Pulmonary artery endothelial cell (primary cell): ENCODE data around the gene HPCAL4. TPM values are rescaled to one million over a fixed set of nuclear protein-coding genes. Genes with fewer than 3 reads are reported as not detected.

Experiments used
- DNase-seq: peaks from one replicate; pipeline ENCODE4 v3.0.0-alpha.2; 2011; ENCODE audit warnings: low read depth, low spot score
- total RNA-seq: library from RNA; depleted of rRNA; stranded (reverse); fragments of >200 nt; gene quantifications from 2 replicates; pipeline ENCODE4 v1.2.3, GENCODE V29; 2014

The HPCAL4 gene
- total RNA-seq, 1 donor from 2014 or later: not detected

DNA sequence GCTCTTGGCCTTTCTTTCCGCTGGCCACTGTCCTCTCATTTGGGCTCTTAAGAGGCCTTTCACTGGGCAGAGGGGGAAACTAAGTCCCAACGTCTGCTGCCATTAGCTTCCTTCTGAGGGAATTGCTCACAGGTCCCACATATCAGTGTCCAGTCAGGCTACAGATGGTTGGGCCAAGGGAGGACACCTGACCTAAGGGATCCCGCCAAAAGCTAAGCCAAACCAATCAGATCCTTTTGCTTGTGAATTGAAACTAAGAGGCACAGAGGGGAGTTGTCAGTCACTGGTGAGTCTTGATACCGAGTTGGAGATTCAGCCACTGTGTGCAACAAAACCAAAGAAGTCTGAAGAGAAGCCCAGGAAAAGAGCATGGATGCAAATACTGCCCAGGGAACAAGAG lies 13.6 kb downstream of the HPCAL4 start:
- DNase-seq: no peak

DNA sequence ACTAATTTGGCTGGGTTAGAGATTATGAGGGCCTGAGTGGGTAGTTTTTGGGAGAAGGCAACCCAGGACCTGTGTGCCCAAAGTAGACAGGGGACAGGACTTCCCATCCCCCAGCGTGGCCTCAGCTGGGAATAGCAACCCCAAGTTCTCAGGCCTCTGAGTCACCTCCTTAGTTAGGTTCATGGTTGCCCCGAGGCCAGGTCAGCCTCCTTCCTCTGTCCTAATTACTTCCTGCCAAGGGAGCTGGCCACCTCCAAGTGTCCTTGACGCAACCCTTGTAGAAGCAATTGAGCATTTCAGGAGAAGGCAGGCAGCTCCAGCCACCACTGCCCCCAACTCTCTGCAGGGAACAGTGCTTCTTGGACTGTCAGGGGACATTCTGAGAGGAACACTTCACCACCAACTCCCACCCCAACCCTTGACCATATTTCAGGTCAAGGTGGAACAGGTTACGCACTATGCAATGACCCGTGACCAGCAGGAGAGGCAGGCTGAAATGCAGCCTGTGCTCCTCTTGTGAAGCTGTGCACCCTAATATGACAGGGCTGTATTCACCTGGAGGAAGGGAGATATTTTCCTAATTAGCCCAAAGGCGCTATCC lies 14.2 kb downstream of the HPCAL4 start:
- no peak for DNase-seq

DNA sequence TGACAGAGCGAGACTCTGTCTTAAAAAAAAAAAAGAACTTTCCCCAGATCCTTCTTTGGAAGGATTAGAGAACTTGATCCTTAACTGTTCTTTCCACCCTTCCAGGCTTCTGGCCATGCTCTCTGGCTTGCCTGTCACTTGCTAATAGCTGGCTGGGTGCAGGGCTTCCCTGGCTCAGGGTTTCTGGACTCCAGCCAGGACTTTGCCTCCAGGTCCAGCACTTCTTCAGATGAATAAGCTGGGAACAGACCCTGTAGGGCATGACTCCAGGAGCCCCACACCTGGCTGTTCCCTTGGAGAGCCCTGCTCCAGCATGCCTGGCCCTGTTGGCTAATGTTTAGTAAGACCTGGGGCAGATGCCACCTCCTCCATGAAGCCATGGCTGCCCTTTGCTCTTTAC lies 16.0 kb downstream of the HPCAL4 start:
- DNase-seq: no peak

DNA sequence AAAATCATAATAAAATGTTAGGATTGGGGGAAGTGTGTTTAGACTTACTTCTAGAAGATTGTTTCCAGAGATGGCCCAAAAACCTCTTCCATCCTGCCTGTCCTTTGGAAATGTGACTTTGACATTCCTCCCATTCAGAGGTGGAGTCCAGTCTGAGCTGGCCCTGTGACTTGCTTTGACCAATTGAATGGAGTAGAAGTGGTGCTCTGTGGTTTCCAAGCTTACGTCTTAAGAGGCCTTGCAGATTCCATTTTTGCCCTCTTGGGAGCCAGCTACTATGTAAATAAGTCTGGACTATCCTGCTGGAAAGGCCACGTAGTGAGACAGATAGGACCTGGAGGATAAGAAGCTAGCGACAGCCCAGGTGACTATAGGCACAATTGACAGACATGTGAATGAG lies 18.0 kb downstream of the HPCAL4 start:
- no peak for DNase-seq

DNA sequence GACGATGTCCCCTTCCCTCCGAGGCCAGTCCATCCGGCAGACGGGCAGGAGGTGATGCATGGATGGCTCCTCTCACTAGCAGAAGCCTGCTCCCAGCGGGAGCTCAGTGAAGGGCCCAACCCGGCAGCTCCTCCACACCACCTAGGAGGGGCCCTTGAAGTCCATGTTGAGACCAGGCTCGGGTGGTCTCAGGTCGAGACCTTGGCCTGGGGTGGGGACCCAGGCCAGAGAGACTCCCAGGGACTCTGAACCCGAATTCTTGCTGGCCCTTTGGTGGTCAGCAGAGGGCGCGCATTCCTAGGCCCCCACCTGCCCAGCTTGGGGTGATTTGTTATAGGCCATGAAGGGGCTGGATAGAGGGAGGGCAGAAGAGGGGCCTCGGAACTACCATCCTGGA lies 18.7 kb downstream of the HPCAL4 start:
- no peak for DNase-seq

DNA sequence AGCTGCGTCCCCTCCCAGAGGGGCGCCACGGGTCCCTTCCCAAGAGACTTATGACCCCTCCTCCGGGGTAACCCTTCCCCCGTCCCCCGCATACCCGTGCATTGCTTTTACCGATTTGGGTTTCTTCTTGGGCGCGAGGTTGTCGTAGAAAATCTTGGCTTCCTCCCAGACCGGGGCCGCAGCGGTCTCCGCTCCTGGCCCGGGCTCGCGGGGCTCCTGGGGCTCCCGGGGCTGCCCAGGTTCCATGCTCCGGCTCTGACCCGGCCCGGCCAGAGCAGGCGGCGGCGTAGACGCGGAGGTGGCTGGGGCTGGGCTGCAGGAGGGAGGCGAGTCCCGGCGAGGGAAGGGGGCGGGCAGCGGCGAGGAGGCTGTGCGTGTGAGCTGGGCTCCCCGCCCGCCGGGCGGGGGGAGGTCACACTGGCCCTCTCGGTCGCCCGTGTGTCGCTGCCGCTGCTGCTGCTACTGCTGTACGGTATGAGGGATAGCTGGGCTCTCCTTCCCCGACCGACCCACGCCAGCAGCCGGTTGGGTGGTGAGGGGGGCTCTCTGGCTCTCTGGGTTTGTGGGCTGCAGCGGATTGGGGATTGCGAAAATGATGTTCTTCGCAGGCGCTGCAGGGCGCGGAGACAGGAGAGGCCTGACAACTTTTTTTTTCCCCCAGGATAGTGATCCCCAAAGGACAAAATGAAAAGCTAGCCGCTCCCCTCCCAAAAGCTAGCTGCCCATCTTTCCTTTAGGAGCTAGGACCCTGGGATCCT lies 19.3 kb downstream of the HPCAL4 start, which contains the start of gene NT5C1A:
NT5C1A (minus strand) TSS at position 315 of the 758 bp plus-strand sequence; CDS start at position 246, 69 bp downstream.
- no peak for DNase-seq

DNA sequence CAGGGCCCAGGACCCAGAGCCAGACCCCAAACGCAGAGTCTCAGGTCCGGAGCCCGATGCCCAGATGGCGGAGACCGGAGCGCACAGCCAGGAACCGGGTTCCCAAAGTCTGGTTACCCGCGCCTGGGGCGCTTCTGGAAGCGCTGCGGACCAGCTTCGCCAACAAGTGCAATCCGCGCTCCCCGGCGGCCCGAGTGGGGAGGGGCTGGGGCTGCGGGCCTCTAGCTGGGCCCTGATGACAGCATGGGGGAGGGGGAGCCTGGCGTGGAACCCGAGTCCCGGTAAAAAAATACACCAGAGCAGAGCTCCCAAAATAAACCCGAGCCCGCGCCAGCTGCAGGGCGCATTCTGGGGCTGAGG lies 19.8 kb downstream of the HPCAL4 start:
- DNase-seq: no peak

DNA sequence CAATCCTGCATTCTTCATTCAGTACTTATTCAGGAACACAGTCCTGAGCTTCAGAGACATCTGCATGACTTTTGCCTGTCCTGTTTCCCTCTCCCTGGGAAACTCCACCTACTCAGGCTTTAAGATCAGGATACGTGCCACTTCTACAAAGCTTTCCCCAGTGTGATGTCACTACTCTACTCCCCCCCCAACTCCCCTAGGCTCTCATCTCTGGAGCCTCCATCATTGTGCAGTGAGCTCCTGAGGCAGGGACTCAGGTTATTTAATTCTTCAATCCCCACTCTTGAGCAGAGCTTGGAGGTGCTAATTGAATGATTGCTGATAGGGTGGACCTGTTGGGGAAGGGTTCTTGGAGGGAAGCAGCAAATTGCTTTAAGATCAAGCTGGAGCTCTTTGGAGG lies 20.5 kb downstream of the HPCAL4 start:
- DNase-seq: no peak

DNA sequence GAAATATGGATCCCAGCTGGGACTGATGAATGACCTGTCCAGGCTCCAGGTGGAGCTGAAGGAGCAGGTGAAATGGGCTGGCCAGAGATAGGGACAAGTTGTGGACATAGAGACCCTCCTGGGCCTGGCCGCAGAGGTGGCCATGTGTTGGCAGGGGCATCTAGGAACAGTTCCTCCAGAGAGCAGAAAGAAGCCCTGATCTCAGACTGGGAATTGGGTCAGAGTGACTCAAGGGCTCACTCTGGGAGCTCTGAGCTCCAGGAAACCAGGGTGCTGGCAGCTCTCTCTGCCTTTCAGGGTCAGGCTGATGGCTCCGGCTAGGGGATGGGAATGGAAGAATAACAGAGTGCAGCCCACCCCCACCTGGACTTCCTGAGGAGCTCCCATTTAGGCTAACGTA lies 22.3 kb downstream of the HPCAL4 start:
- no peak for DNase-seq

DNA sequence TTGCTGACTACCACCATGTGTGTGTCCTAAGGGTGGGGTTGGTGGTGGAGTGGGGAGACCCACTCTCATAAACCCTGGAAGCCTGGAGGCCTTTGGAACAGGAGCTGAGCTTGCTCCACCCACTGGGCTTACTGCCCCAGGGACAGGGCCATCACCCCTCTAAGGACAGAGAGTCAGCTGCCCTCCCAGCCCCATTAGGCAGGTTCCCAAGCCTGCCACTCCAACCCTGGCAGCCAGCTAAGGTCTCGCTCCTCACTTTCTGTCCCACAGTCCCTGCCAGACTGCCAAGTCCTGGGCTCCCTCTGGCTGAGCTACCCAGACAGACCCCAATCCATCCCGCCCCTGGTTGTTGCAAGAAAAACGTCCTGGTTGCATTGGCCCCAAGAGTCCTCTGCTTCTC lies 23.1 kb downstream of the HPCAL4 start:
- DNase-seq: no peak

DNA sequence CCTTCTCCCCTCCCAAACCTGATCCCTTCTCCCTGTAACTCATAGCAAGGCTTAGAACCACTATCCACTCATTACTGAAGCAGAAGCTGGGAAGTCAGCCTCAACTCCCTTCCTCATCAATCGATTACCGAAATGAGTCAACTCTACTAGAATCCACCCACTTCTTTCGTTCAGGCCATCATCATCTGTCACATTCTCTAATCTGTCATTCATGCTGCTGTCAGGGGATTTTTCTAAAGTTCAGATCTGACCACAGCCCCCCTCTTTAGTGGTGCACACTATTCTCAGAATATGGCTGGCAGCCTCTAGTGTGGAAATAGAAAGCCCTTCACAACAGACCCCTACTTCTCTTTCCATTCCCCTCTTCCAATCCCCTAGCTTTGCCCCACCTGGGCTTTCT lies 24.5 kb downstream of the HPCAL4 start:
- no peak for DNase-seq

DNA sequence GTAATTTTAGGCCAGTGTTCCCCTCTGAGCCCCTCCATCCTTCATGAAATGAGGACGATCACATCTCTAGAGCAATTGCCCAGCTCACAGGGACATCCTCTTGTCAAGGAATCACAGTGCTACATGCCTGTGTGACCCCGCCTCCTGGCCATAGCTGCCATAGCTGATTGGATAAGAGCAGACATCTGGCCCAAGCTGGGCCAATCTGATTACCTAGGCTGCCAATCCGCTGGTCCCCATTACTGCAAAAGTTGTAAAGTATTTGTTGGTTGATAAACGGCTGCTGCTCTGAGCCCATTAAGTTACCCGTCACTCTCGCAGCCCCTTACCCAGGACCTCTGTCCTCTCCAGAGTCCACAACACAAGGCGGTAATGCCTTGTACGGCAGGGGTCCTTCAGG lies 27.7 kb downstream of the HPCAL4 start:
- DNase-seq: no peak

DNA sequence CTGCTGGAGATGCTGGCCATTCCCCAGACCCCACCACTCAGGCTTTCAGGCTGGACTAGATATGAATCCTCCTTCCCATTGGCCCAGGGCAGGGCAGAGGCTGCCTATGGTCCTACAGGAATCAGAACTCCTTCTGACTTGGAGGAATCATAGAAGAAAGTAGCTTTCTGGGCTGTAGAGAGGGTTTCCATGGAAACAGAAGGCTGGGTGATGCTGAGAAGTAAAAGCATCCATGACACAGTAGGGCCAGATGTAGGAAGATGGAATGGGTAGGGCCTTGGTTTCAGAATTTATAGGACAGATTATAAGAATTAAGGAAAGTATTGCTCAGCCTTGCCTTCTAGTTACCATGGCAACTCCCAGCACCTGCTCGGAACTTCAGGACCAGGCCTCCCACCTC lies 28.4 kb downstream of the HPCAL4 start:
- no peak for DNase-seq

DNA sequence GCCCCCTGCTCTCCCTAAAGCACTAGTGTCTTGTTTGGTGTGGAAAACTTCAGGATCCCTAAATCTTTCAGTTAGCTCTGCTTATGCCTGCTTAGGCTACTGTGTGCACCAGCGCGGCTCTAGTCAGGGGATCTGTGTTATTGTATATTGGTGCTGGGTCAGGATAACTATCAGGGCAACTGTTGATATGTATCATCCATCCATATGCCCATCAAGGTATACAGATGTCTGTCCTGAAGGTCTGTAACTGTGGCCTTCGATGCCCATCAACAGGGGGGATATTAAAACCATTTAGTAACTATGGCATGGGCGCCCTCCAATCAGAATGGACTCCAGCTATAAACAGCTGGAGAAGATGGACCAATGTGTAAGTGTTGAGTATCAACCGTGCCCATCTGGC lies 31.7 kb downstream of the HPCAL4 start:
- no peak for DNase-seq

DNA sequence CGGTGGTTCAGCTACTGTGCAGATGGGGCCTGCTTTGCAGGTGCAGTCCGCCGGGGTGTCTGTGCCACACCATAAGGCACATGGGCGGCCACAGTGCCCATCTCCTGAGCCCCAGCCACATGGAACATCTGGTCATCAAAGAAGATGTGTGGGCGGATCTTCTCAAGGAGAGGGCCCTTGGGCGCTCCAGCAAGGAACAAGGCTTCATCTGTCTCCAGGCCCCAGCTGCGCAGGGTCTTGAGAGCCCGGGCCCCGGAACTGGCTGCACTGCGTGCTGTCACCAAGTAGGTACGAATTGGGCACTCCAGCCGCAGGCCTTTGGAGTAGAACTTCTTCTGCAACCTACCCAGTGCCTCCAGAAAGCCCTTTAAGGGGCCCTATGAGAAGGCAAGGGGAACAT lies 32.1 kb downstream of the HPCAL4 start:
- DNase-seq: no peak

DNA sequence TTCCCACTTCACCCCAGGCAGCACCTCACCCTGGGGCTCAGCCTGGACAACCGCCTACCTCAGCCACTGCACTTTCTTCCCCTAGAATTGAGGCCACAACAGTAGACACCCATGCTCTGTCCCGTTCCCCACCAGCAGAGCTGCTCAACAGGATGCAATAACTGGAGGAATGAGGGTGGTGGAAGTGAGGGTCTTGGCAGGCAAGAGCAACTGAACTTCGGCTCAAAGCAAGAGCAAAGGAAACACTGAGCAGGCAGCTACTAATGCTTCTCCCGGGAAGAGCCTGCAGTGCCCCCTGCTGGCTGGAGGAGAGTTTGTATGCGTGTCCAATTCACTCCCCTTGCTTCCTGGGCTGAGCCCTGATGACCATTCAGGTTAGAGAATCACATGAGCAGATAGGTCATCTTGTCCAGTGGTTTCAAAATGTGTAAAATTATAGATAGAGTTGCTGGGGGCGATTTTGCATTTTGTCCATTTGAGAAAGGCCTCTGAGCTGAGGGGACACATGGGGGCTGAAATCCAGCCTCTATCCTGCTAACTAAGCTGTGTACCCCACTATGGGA lies 33.2 kb downstream of the HPCAL4 start:
- DNase-seq: peak; percentile 5

DNA sequence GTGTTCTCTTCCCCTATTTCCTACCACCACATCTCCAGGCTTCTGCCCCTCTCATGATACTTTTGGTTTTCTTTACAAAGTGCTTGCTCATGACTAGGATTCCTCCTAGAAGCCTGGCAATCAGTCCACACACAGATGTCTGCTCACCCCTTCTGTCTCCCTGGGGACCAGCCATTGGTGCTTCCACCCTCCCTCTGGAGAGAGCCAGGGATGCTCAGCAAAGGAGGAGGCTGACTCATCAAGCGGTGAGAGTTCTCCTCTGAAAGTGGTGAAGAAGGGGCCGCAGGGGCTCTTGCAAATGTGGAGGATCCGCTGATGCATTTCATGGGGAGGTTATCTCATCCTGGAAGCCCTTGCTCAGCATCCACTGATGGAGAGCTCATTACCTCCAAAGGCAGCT lies 33.8 kb downstream of the HPCAL4 start:
- no peak for DNase-seq

DNA sequence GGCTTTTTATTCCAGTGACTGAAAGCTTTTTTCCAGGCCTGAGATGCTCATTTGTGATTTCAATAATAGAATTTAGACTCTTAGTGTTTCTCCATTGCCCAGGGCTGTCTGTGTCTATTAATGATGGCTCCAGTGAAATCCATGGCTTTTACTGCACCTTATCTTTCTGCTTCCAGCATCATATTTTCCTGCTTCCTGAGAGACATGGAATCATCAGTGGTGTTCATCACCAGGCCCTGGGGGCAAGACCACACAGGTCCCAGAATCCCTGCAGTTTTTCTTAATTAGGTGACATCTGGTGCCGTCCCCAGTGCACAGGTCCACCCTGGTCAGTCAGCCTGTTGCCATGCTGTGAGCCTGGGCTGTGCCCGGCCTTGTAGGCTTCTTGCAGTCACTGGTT lies 34.8 kb downstream of the HPCAL4 start:
- no peak for DNase-seq

DNA sequence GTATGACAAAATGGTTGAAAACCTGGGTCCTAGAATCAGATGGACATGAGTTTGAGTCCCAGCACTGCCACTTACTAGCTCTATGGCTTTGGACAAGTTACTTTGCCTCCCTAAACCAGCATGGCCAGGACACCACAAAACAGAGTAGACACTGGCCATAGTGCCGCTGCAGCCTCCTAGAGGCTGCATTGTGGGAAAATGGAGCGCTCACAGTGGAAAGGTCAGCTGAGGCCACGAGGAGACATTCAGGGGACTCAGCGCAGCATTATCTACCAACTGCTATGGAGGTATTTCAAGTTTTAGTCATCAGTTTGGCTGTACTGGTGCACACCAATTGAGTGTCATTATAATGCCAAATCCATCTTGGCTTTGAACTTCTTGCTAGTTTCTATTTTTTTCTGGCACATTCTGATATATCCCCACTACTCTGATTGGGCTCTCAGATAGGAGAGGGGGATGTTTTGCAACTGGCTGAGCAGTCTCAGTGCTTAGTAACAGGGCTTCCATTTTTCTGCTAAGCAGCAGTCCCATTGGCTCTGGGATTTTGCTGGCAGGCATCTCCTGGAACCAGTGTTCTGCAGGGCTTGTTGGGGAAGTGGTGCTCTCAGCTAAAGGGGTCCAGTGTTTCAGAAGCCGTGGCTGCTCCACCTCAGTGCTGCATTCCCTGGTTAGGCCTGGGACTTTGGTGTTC lies 35.5 kb downstream of the HPCAL4 start:
- DNase-seq: no peak

DNA sequence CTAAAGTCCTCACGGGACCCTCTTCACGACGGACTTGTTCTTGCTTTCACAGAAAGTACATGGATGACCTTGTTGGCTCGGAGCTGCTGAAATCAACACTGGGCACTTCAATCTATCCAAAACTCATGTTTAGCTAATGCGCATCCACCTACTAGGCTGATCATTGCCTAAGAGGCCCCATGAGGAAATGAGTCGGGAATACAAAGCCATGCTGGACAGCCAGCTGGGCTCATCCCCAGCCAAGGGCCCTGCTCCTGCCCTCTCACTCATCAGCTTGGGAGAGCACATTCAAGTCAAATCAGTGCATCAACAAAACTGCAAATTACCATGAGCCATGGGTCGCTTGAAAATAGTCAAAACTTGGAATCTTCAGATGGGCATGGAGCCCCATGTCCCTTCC lies 36.9 kb downstream of the HPCAL4 start:
- no peak for DNase-seq

DNA sequence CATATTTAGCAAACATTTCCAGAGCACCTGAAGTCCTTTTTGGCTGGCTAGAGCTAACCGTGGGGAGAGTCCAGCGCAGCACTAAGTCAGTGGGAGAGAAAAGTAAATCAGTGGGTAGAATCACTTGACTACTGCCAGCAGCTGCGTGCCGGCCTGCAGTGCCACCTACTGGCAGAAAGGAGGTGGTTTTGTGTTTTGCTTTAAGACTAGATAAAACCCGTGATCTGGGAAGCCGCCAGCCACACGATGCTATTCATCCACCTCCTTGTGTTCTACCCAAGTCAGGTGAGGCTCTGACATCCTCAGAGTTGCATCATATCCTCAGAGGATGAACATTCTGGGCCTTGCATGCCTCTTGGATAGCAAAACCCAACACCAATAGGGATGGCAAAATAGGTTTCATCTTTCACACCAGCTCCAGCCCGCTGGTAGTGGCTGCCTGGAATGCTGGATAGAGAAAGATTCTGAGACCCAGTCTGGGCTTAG lies 37.6 kb downstream of the HPCAL4 start:
- peak; percentile 39 for DNase-seq

DNA sequence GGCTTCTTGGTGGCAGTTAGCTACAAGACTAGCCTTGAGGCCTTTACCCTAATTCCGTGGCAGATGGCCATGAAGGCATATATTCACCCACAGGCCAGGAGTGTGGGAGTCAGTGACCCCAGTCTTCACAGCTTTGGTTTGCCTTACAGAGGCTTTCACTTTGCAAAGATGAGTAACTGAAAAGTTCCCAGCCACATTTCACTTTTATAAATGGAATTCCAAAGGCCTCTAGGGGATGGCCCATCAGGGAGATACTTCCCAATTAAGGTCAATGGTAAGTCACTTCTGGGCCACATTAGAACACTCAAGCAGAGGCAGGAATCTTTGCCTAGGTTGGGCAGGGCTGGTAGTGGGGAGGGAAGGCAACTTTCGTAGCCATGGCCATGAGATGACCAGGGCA lies 38.7 kb downstream of the HPCAL4 start:
- DNase-seq: no peak
